ENCODE results near the gene CDH23.

DNA sequence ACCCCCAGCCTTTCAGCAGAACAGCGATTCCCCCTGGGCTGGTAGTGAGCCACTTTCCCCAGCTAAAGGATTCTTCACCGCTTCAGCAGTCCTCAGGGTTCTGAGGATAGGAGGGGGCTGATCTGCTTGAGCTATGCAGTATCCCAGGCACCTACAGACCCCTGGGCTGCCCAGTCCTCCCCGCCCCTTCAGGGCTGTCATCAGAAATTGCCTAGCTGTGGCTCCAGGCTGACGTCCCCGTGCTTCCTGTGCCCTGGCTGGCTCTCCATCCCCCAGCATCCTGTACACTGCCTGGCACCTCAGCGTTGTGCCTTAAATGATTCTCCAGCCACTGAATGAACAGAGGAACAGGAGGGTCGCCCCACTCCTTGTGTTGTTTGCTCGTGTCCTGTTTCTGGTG lies 38.4 kb upstream of the CDH23 start:
- TF ChIP-seq, protein P1, sequence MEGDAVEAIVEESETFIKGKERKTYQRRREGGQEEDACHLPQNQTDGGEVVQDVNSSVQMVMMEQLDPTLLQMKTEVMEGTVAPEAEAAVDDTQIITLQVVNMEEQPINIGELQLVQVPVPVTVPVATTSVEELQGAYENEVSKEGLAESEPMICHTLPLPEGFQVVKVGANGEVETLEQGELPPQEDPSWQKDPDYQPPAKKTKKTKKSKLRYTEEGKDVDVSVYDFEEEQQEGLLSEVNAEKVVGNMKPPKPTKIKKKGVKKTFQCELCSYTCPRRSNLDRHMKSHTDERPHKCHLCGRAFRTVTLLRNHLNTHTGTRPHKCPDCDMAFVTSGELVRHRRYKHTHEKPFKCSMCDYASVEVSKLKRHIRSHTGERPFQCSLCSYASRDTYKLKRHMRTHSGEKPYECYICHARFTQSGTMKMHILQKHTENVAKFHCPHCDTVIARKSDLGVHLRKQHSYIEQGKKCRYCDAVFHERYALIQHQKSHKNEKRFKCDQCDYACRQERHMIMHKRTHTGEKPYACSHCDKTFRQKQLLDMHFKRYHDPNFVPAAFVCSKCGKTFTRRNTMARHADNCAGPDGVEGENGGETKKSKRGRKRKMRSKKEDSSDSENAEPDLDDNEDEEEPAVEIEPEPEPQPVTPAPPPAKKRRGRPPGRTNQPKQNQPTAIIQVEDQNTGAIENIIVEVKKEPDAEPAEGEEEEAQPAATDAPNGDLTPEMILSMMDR (IDR thresholded peaks at IDR 0.05) = no peak
- no peak for TF ChIP-seq POLR2A (IDR thresholded peaks at IDR 0.05)
- TF ChIP-seq EP300 (IDR thresholded peaks at IDR 0.05; ENCODE audit: low read depth) = no peak
- TF ChIP-seq POLR2AphosphoS5 (IDR thresholded peaks at IDR 0.05) = no peak

Measured in transverse colon (tissue), 4 donors.